Brain microvascular endothelial cell (primary cell): Measurements from ENCODE around the gene VPS41.

Experiments
- DNase-seq: peaks from one replicate; pipeline ENCODE4 v3.0.0-alpha.2; 2020
- H3K27ac ChIP-seq: fragments of 250-450 bp; sonication (Bioruptor Pico); 2 replicates; pipeline ENCODE4 v1.5.1; 2020; ENCODE audit warnings: mild to moderate bottlenecking, moderate library complexity
- H3K27me3 ChIP-seq: fragments of 250-450 bp; sonication (Bioruptor Pico); replicated peaks from 2 replicates; pipeline ENCODE4 v1.5.1; 2020; ENCODE audit warnings: mild to moderate bottlenecking
- H3K36me3 ChIP-seq: fragments of 250-450 bp; sonication (Bioruptor Pico); replicated peaks from 2 replicates; pipeline ENCODE4 v1.5.1; 2020; ENCODE audit warnings: mild to moderate bottlenecking
- H3K4me3 ChIP-seq: 2 replicates; pipeline ENCODE4 v1.5.1; 2011; ENCODE audit warnings: low read depth, mild to moderate bottlenecking, control low read depth, low read length, moderate library complexity
- CTCF ChIP-seq: IDR thresholded peaks from 2 replicates; pipeline ENCODE4 v1.5.1; 2011; ENCODE audit warnings: low read depth, mild to moderate bottlenecking, moderate library complexity, low read length, control low read depth, inconsistent platforms; ENCODE audit errors: missing control alignments
- in situ Hi-C: cut with HindIII; loops from 2 replicates; pipeline ENCODE4 v1.10.0; 2017; ENCODE audit warnings: low sequenced_read_pairs, low pct_ligation_motif_present

Gene VPS41

GRCh38 chr7:38813768-38814167 is 95.2 kb downstream of the VPS41 start:
- Histone ChIP-seq H3K4me3 (no peak overlapping the region), H3K27me3 (no peaks in the 10 kb centered on the region), H3K27ac (no peak overlapping the region), H3K36me3 (peaks cover 2% of the 10 kb centered on the region)
- in situ Hi-C loops: no loop called here
- no peak for DNase-seq
- TF ChIP-seq CTCF: no peak

- no peak for TF ChIP-seq CTCF
- in situ Hi-C loops: no loop called here
- no peak overlapping the region for H3K4me3 ChIP-seq
- H3K27ac ChIP-seq: no peak overlapping the region
- no peak for DNase-seq
- H3K27me3 ChIP-seq: no peaks in the 10 kb centered on the region
- H3K36me3 ChIP-seq: no peaks in the 10 kb centered on the region
Observed at GRCh38 chr7:38806912-38807311, 102.1 kb downstream of the VPS41 start.

GRCh38 chr7:38801786-38802185 is 107.2 kb downstream of the VPS41 start:
- Histone ChIP-seq H3K27me3 (no peaks in the 10 kb centered on the region), H3K36me3 (no peaks in the 10 kb centered on the region), H3K4me3 (no peak overlapping the region), H3K27ac (no peak overlapping the region)
- peak; percentile 6 for DNase-seq
- in situ Hi-C loops: no loop called here
- TF ChIP-seq CTCF: no peak

- no peak for TF ChIP-seq CTCF
- in situ Hi-C loops: no loop called here
Observed at GRCh38 chr7:38798552-38799267, 110.3 kb downstream of the VPS41 start.

GRCh38 chr7:38796626-38797501 is 112.1 kb downstream of the VPS41 start:
- no peak overlapping the region for H3K4me3 ChIP-seq
- in situ Hi-C loops: no loop called here
- peak; percentile 67 for TF ChIP-seq CTCF
- no peak overlapping the region for H3K27ac ChIP-seq
- H3K27me3 ChIP-seq: no peaks in the 10 kb centered on the region
- DNase-seq: peak; percentile 59
- H3K36me3 ChIP-seq: no peaks in the 10 kb centered on the region

More at GRCh38 chr7:38798552-38799267, 110.3 kb downstream of the VPS41 start:
- Histone ChIP-seq H3K4me3 (no peak overlapping the region), H3K27ac (no peak overlapping the region), H3K36me3 (no peaks in the 10 kb centered on the region), H3K27me3 (no peaks in the 10 kb centered on the region)
- DNase-seq: no peak
